LNCaP clone FGC (cell line): ENCODE results near the gene ARMS2.

ENCODE experiments used
- DNase-seq: peaks from one replicate; pipeline ENCODE4 v3.0.0-alpha.2; 2011; ENCODE audit warnings: low read depth
- H3K4me3 ChIP-seq: 2 replicates; pipeline ENCODE4 v1.5.1; 2011; ENCODE audit warnings: mild to moderate bottlenecking, low read depth, low read length, control low read depth
- CTCF ChIP-seq: IDR thresholded peaks from 2 replicates; pipeline ENCODE4 v1.5.1; 2012; ENCODE audit warnings: mild to moderate bottlenecking; ENCODE audit not compliant: control insufficient read depth, insufficient read depth; ENCODE audit errors: extremely low read depth

ARMS2 gene

GRCh38 chr10:122484276-122485060, 30.0 kb downstream of the ARMS2 start:
- no peak for TF ChIP-seq CTCF
- no peak for DNase-seq
- H3K4me3 ChIP-seq, result no peak overlapping the region

GRCh38 chr10:122485670-122486069, 31.2 kb downstream of the ARMS2 start:
- TF ChIP-seq CTCF, result no peak
- no peak for DNase-seq
- no peak overlapping the region for H3K4me3 ChIP-seq

GRCh38 chr10:122486406-122487080, 32.1 kb downstream of the ARMS2 start:
- no peak overlapping the region for H3K4me3 ChIP-seq
- no peak for DNase-seq
- no peak for TF ChIP-seq CTCF

GRCh38 chr10:122487174-122487765, 32.8 kb downstream of the ARMS2 start:
- H3K4me3 ChIP-seq, result no peak overlapping the region
- DNase-seq, result no peak
- no peak for TF ChIP-seq CTCF

DNA sequence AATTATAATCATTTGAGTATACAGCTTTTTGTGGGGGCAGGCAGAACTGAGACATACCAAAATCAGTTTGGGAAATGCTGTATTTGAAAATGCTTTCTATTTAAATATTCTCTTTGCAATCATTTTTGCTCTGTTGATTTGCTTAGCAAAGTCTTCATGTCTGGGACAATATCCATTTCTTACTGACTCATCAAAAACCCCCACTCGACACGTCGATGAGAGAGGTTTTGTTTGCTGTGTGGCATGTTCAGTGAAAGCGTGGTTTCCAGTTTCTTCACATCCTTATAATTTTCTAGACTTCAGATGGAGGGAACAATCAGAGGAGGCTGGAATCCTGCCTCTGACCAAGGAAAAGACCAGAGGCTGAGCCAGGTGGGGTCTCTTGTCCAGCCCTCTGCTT, 35.8 kb downstream of the ARMS2 start:
- no peak for TF ChIP-seq CTCF
- no peak for DNase-seq

DNA sequence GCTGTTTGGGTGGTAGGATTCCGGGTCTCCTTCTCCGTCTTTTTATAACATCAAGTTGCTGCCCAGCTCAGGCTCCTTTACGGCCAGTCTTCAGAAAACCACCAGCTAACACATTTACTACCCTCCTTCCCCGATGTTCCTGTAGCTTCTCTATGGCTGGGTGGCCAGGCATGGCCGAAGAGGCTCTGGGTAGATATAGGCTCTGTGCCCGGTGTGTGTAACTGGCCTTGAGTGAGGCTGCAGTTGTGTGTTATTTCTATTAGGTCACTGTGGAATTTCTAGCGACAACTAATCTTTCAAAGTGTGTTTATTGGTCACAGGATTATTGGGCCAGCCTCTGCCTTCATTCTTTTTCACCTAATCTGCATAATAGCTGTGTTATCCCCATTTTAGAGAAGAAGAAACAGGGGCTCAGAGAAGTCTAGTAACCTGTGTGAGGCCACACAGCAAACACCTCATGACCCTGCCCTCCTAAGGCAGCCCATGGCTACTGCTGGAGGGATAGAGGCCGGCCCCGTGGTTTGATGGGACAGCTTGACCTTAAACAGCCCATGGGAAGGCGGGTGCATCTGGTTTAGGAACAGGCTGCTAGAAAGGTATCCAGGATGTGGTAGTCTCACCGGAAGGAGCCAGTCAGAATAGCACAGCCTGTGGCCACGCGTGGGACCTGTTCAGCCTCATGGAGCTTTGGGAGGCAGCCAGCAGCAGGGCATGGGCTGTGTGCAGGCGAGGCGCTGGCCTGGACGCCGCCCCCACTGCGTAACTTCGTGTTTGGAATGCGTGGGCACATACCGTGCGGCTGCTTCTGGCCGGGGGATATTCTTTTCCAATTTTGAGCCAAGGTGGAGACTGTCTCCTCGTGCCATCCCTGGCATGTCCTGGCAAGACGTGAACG, 36.6 kb downstream of the ARMS2 start:
- DNase-seq, result no peak

More for the DNA sequence above, 35.8 kb downstream of the ARMS2 start:
- H3K4me3 ChIP-seq, result no peak overlapping the region

More for the DNA sequence above, 36.6 kb downstream of the ARMS2 start:
- TF ChIP-seq CTCF, result no peak
- no peak overlapping the region for H3K4me3 ChIP-seq
